SU-DHL-6 (cell line): ENCODE measurements around the gene COPS8.

Experiments
- CTCF ChIP-seq: fragments of 200-600 bp; sonication (generic); IDR thresholded peaks from one replicate; pipeline ENCODE4 v1.5.1; 2017; ENCODE audit warnings: antibody characterized with exemption, mild to moderate bottlenecking, low read length, moderate library complexity; ENCODE audit not compliant: insufficient read depth, poor library complexity, severe bottlenecking
- EZH2phosphoT487 ChIP-seq: fragments of 200-600 bp; sonication (generic), shearing (Covaris generic); conservative IDR thresholded peaks from 2 replicates; pipeline ENCODE4 v1.6.1; 2018; ENCODE audit warnings: mild to moderate bottlenecking, antibody characterized with exemption, low read length, moderate library complexity, mixed read lengths

- TF ChIP-seq CTCF (no peak), EZH2phosphoT487 (no peak)
Observed at GRCh38 chr2:237125967-237126366, 40.3 kb downstream of the COPS8 start.
